Caco-2 (cell line): ENCODE measurements around the gene SOHLH1. TPM values are rescaled to one million over a fixed set of nuclear protein-coding genes. Genes with fewer than 3 reads are reported as not detected.

Experiments
- BruUV-seq: library from RNA; stranded (reverse); fragments of 400-500 nt; replicated peaks from 2 replicates; lab custom pipeline; 2021; lab: Mats Ljungman, UMichigan
- CTCF ChIA-PET: fragments of 300-600 bp; sonication (Branson Sonifier 250); formaldehyde crosslinking; loops from one replicate; lab custom pipeline; 2022; ENCODE audit warnings: antibody characterized with exemption; lab: Charles Lee
- POLR2A ChIA-PET: fragments of 300-600 bp; sonication (Branson Sonifier 250); formaldehyde crosslinking; loops from one replicate; lab custom pipeline; 2022; ENCODE audit warnings: antibody characterized with exemption; lab: Charles Lee
- DNase-seq, 2 experiments: peaks; one replicate each; pipeline versions ENCODE4 v3.0.0 to v3.0.0-alpha.2; 2020 to 2022
- H3K27me3 ChIP-seq: replicated peaks from 2 replicates; pipeline ENCODE4 v1.6.0; 2011; ENCODE audit warnings: low read length; ENCODE audit not compliant: control insufficient read depth, insufficient read depth
- H3K36me3 ChIP-seq: 2 replicates; pipeline ENCODE4 v1.5.1; 2011; ENCODE audit warnings: low read length; ENCODE audit not compliant: control insufficient read depth, insufficient read depth
- H3K4me1 ChIP-seq: fragments of 250-450 bp; sonication (Bioruptor Pico); 2 replicates; pipeline ENCODE4 v1.5.1; 2020; ENCODE audit warnings: mild to moderate bottlenecking
- H3K4me3 ChIP-seq: 2 replicates; pipeline ENCODE4 v1.5.1; 2011; ENCODE audit warnings: low read depth, mild to moderate bottlenecking, control low read depth, low read length
- H3K9me3 ChIP-seq: fragments of 250-450 bp; sonication (Bioruptor Pico); 2 replicates; pipeline ENCODE4 v1.5.1; 2020; ENCODE audit warnings: mild to moderate bottlenecking, moderate library complexity
- H3K27ac Mint-ChIP-seq: one replicate; pipeline ENCODE4 v1.8.0; 2022; ENCODE audit warnings: mixed read lengths; ENCODE audit not compliant: unreplicated experiment
- H3K27me3 Mint-ChIP-seq: one replicate; pipeline ENCODE4 v1.8.0; 2022; ENCODE audit warnings: mixed read lengths; ENCODE audit not compliant: insufficient read depth, unreplicated experiment
- H3K36me3 Mint-ChIP-seq: one replicate; pipeline ENCODE4 v1.8.0; 2022; ENCODE audit warnings: mild to moderate bottlenecking, mixed read lengths; ENCODE audit not compliant: insufficient read depth, unreplicated experiment
- H3K4me1 Mint-ChIP-seq: one replicate; pipeline ENCODE4 v1.8.0; 2022; ENCODE audit warnings: low read depth, mixed read lengths; ENCODE audit not compliant: unreplicated experiment
- H3K4me3 Mint-ChIP-seq: one replicate; pipeline ENCODE4 v1.8.0; 2022; ENCODE audit warnings: mild to moderate bottlenecking, moderate library complexity, mixed read lengths; ENCODE audit not compliant: unreplicated experiment
- H3K9me3 Mint-ChIP-seq: one replicate; pipeline ENCODE4 v1.8.0; 2022; ENCODE audit warnings: mixed read lengths; ENCODE audit not compliant: unreplicated experiment
- intact Hi-C: fragments of 100-400 bp; cut with micrococcal nuclease; formaldehyde crosslinking; loops from one replicate; pipeline ENCODE4 v1.10.0; 2022; ENCODE audit not compliant: unreplicated experiment
- total RNA-seq: library from RNA; stranded (reverse); gene quantifications from 2 replicates; pipeline ENCODE4 v1.2.3, GENCODE V29; 2022
- TF ChIP-seq, protein P1 (sequence below), 2 experiments: fragments of 200-600 bp in 1 of 2; IDR thresholded peaks; 1 replicate in 1 of 2; 2 replicates in 1 of 2; pipeline versions ENCODE4 v1.5.1 to v1.8.0; 2011 to 2022; ENCODE audit warnings: antibody characterized with exemption in 1 of 2, control low read depth in 1 of 2, inconsistent platforms in 1 of 2, low read depth in 1 of 2, low read length in 1 of 2, mild to moderate bottlenecking in 1 of 2, moderate library complexity in 1 of 2; ENCODE audit not compliant: insufficient read depth in 1 of 2, severe bottlenecking in 1 of 2, unreplicated experiment in 1 of 2

The SOHLH1 gene
- total RNA-seq, 1 experiment from 2014 or later: 44.9 TPM

DNA sequence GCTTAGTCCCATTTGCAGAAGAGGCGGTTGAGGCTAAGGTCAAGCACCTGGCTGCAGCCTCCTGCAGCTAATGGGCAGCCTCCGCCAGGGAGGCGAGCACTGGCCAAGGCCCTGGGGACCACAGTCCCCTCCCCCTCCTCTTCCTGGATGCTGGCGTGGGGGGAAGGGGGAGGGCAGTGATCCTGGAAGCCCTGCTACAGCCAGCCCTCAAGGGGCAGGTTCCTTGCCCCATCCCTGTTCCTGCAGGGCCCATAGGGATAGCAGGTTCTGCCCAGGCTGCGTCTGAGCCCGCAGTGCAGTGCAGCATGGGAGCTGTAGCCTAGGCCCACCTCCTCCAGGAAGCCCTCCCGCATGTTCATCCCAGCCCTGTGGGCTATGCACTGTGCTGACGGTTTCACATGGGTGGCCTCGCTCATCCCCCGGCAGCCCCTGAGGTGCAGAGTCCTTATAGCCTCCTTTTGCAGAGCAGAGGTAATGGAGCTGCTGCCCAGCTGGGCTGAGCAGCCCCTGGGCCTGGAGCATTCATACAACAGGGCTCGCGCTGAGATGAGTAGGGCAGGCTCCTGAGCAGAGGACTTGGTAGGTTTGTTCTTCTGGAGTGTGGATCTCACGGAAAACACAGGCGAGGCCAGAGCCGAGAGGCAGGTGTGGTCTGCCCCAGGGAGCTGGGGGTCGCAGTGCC, 38.7 kb upstream of the SOHLH1 start:
- no peak for DNase-seq
- Histone ChIP-seq H3K4me3 (no peak overlapping the region), H3K9me3 (no peaks in the 10 kb centered on the region), H3K4me1 (no peaks in the 10 kb centered on the region), H3K27me3 (no peaks in the 10 kb centered on the region), H3K36me3 (no peaks in the 10 kb centered on the region)
- POLR2A ChIA-PET: no interaction called here
- TF ChIP-seq, protein P1, sequence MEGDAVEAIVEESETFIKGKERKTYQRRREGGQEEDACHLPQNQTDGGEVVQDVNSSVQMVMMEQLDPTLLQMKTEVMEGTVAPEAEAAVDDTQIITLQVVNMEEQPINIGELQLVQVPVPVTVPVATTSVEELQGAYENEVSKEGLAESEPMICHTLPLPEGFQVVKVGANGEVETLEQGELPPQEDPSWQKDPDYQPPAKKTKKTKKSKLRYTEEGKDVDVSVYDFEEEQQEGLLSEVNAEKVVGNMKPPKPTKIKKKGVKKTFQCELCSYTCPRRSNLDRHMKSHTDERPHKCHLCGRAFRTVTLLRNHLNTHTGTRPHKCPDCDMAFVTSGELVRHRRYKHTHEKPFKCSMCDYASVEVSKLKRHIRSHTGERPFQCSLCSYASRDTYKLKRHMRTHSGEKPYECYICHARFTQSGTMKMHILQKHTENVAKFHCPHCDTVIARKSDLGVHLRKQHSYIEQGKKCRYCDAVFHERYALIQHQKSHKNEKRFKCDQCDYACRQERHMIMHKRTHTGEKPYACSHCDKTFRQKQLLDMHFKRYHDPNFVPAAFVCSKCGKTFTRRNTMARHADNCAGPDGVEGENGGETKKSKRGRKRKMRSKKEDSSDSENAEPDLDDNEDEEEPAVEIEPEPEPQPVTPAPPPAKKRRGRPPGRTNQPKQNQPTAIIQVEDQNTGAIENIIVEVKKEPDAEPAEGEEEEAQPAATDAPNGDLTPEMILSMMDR (IDR thresholded peaks at IDR 0.05; ENCODE audit: insufficient read depth in 1 of 2, low read depth in 1 of 2, low read length in 1 of 2, severe bottlenecking in 1 of 2, unreplicated experiment in 1 of 2): no peak
- BruUV-seq: no TSS peak
- no peak overlapping the region for H3K27ac Mint-ChIP-seq
- H3K4me3 Mint-ChIP-seq: no peak overlapping the region
- no peaks in the 10 kb centered on the region for H3K4me1 Mint-ChIP-seq
- peaks cover 3% of the 10 kb centered on the region for H3K27me3 Mint-ChIP-seq
- CTCF ChIA-PET: interaction anchor here (0.7 to 0.8 kb wide), 2 partner anchors 12 to 234 kb away, joined by 3 read pairs; no protein-coding TSS in a partner anchor
- no peaks in the 10 kb centered on the region for H3K36me3 Mint-ChIP-seq
- intact Hi-C loops: no loop called here
- peaks cover 6% of the 10 kb centered on the region for H3K9me3 Mint-ChIP-seq

DNA sequence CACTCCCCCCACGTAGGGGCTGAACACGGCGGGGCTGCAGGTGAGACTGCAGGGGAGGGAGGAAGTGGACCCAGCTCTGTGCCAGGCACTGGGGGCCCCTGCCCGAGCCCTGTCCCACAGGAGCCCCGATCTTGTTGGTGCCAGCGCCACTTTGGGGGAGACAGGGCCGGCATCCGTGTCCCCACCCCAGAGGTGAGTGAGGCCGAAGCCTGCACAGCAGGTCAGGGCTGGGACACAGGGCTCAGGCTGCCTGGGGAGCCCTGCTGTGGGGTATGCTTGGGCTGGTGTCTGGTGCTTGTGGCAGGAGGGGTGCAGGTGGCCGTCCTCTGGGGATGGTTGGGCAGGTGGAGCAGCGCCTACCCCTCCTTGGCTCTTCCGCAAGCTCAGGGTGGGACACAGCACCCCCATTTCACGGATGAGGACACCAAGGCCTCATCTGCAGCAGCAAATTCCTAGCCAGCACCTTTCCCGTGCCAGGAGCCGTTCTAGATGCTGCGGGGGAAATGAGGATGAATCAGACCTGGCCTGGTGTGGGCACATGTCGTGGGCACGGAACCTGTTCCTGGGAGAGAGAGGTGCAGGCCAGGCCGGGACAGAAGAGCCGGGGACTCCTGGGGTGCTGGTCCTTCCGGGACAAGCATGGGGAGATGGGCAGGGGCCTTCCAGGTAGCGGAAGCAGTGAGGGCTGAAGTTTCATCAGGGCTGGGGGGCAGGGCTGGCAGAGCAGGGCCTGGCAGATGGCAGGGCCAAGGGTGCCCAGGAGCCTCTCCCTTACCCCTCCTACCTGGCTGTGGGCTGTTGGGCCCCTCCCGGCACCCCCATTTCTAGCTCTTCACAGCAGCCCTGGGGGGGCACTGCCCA, 37.9 kb upstream of the SOHLH1 start:
- Histone ChIP-seq H3K36me3 (no peaks in the 10 kb centered on the region), H3K4me3 (no peak overlapping the region), H3K27me3 (no peaks in the 10 kb centered on the region), H3K4me1 (no peaks in the 10 kb centered on the region), H3K9me3 (no peaks in the 10 kb centered on the region)
- CTCF ChIA-PET: interaction anchor here (0.7 kb wide), 1 partner anchor 11 kb away, joined by 3 read pairs; no protein-coding TSS in a partner anchor
- no peak overlapping the region for H3K4me3 Mint-ChIP-seq
- POLR2A ChIA-PET: no interaction called here
- H3K4me1 Mint-ChIP-seq: peaks cover 5% of the 10 kb centered on the region
- no peak for DNase-seq
- H3K27ac Mint-ChIP-seq: no peak overlapping the region
- BruUV-seq: no TSS peak
- no peaks in the 10 kb centered on the region for H3K36me3 Mint-ChIP-seq
- H3K27me3 Mint-ChIP-seq: no peaks in the 10 kb centered on the region
- H3K9me3 Mint-ChIP-seq: peaks cover 14% of the 10 kb centered on the region
- TF ChIP-seq, protein P1 (IDR thresholded peaks at IDR 0.05; ENCODE audit: insufficient read depth in 1 of 2, low read depth in 1 of 2, low read length in 1 of 2, severe bottlenecking in 1 of 2, unreplicated experiment in 1 of 2): no peak
- intact Hi-C loops: no loop called here

DNA sequence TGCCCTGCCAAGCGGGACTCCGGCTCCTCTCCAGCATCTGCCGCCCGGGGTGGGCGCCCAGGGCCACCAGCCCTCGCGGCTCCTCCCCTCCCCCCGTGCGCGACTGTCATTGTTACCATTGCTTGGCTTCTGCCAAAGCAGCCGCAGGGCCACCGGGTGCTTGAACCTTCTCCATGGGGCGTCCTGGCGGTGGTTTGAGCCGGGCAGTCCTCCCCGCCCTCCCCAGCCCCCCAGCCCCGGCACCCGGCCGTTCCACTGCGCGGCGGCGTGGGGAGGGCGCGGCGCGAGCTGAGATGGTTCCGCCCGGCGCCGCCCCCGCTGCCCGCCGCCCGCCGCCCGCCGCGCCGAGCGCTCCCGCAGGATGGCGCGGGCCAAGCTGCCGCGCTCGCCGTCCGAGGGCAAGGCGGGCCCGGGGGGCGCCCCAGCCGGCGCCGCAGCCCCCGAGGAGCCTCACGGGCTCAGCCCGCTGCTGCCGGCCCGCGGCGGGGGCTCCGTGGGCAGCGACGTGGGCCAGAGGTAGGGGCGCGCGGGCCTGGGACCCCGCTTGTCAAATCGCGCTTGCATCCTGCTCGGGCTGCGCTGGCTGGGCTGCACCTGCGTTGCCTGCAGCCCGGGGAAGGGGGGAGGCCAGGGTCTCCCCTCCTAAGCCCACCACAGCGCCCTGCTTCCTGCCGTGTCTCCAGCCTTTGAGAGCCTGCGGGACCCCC, 37.1 kb upstream of the SOHLH1 start:
- intact Hi-C loops: no loop called here
- Histone ChIP-seq H3K36me3 (no peaks in the 10 kb centered on the region), H3K9me3 (peaks cover 2% of the 10 kb centered on the region; the same call in 1 of the 2 replicates), H3K4me3 (no peak overlapping the region), H3K4me1 (no peaks in the 10 kb centered on the region), H3K27me3 (no peaks in the 10 kb centered on the region)
- no TSS peak for BruUV-seq
- no peak for DNase-seq
- Mint-ChIP-seq H3K36me3 (no peaks in the 10 kb centered on the region), H3K27me3 (no peaks in the 10 kb centered on the region), H3K4me1 (peaks cover 5% of the 10 kb centered on the region), H3K4me3 (no peak overlapping the region), H3K27ac (no peak overlapping the region), H3K9me3 (peaks cover 16% of the 10 kb centered on the region)
- ChIA-PET POLR2A (no interaction called here), CTCF (no interaction called here)
- TF ChIP-seq, protein P1 (IDR thresholded peaks at IDR 0.05; ENCODE audit: insufficient read depth in 1 of 2, low read depth in 1 of 2, low read length in 1 of 2, severe bottlenecking in 1 of 2, unreplicated experiment in 1 of 2): no peak
